Epidermal melanocyte (primary cell): ENCODE results near the gene CCDC24.

Experiments used
- DNase-seq: peaks from one replicate; pipeline ENCODE4 v3.0.0; 2011; ENCODE audit warnings: low spot score; ENCODE audit not compliant: insufficient read length

The CCDC24 gene

DNA sequence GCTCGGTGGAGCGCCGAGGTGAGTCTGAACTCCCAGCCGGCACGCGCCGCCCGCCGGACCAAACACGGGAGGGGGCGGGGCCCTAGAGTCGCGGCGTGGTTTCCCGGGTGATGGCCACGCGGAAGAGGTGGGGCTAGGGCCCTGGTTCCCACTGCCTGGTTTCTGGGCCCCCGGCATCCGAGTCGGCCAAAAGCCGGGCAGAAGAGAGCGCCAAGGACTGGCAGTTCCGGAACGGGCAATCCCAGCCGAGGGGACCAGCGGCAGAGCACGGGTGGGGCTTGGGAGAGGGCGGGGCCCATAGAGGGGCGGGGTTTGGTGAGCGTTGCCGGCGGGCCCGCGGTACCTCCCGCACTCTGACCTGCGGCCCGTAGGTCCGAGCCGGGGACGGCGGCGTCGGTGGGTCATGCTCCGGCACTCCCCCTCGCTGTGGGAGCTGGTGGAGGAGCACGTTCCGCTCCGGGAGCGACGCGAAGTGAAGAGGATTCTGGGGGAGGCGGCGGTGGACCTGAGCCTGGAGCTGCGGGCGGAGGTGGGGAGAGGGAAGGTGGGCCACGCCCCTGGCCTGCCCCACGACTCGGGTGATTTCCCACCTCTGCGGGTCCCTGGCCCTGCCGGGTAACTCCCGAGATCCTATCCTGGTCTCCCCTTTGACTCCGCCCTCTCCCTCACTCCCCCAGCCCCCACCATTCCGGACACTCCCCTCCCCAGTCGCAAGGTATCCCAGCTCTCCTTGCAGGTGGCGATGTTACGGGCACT is at the start of gene CCDC24:
Gene CCDC24 (plus strand): TSS at position 124 of the 756 bp plus-strand sequence. CDS start 280 bp downstream, at position 404.
- DNase-seq: peak; percentile 92

DNA sequence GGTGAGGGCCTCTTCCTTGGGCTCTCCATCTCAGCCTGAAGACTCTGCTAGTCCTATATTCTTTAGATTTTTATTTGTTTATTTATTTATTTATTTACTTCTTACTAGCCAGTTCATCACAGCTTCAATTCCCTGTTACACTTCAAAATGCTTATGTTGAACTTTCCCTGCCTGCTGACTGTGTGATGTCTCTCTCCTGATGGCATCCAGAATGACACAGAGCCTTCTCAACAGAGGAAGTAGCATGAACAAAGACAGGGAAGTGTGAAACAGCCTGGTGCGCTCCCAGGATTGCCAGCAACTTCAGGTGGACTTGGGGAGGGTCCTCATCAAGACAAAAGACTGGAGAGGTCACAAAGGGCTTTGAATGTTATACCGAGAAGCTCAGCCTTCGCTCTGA is 49.0 kb upstream of the CCDC24 start:
- no peak for DNase-seq

DNA sequence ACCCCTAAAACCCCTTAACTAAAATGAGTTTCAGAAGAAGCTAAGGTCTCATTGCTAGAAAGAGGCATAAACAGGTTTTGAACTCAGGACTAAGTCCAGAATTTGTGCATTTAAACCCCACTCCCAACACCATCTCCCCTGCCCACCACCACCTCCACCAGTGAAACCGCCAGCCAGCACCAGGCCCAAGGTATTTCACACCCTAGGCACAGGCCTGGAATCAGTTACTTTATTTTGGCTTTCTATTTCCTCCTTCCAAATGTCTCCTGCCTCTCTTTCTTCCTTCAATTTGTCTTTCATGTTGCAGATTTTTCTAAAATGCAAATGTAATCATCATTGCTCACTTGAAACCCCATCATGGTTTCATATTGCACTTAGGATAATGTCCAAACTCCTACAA is 46.5 kb upstream of the CCDC24 start:
- no peak for DNase-seq

DNA sequence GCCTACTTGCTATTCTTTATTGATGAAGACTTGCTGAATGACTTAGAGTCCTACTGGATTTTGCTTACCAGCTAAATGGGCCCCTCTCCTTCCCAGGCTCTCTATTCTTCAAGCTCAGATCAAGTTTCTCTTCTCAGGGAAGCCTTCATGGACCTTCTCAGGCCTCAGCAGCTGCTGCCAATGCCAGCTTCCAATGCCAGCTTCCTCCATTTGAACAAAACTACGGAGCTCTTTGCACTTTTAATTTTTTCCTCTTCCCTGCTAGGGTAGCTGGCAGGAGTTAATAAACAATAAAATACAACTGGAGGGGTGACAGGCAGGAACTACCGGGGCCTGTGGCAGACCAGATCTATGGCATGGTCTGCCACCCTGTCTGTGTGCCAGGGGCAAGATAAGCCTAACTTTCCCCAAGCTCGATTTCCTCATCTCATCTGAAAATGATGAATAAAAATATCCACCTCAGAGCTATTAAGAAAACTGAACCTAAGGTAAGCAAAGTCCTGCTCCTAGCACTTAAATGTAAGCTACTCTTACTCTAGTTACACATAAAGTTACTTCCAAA is 45.6 kb upstream of the CCDC24 start:
- no peak for DNase-seq

DNA sequence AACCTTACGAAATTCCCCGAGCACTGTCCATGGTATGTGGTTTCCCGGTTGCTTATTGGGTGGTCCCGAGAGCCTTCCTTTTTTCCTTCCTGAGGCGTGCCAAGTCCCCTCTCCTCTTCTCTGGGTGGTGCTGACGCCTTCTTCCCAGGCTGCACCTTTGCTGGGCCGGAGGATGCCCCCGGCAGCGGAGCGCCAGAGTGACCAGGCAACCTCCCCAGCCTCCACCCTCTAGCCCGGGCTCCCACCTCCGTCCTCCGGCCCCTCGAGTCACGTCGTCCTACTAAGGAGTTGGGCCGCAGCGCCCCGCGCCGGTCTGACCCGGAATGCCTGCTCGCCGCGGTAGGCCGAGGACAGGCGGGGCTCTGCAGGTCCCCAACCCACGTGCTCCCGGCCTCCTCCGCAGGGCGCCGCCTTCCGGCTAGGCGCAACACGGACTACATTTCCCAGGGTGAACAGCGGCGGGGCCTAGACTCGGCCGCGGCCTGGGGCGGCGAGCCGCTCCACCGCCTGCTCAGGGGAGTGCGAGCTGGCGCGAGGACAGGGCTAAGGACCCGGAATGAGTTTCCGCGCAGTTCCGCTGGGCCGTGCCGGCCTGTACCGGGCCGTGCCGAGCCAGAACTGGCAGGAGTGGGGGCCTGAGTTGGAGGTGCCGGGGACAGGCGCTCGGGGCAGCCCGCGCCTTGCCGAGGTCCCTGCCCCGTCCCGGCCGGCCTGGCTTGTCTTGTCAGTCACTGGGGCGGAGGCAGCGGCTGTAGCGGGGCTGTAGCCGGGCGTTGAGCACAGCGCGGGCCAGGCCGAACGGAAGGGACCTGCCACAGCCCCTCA is 45.0 kb upstream of the CCDC24 start, which contains the start of gene IPO13:
Gene IPO13 (plus strand): TSS at position 715 of the 825 bp plus-strand sequence. CDS start 651 bp downstream, outside the sequence.
- peak; percentile 99 for DNase-seq

DNA sequence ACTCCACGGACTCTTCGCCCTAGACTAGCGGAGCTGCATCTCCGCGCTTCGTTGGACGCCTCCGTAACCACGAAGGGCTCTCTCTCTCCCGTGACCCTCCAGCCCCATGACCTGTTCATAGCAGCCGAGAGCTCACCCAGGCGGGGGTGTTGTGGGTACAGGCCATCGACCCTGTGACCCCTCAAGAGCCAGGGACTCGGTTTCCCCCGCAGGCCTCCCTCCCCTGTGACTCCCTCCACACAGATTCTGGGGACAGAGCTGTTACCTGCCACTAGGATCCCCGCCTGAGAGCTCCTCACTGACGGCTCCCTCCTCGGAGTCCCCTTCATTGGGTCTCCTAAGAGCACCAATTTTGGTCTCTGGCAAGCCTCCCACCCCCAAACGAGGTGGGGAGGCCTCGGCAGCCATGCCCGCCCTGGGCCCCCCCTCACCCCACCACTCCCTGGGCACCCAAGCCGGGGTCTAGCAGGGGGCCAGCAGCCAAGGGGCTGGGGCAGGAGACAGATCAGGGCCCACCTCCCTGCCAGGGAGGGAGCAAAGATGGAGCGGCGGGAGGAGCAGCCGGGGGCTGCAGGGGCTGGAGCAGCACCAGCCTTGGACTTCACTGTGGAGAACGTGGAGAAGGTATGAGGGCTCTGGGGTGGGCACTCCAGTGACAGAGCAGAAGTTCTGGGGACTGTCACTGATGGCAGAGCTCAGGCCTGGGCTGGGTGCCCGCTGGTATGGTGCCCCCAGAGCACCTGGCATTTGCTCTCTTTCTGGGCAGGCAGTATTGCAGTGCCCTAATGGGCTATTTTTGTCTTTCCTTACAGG is 44.1 kb upstream of the CCDC24 start:
- DNase-seq: no peak

DNA sequence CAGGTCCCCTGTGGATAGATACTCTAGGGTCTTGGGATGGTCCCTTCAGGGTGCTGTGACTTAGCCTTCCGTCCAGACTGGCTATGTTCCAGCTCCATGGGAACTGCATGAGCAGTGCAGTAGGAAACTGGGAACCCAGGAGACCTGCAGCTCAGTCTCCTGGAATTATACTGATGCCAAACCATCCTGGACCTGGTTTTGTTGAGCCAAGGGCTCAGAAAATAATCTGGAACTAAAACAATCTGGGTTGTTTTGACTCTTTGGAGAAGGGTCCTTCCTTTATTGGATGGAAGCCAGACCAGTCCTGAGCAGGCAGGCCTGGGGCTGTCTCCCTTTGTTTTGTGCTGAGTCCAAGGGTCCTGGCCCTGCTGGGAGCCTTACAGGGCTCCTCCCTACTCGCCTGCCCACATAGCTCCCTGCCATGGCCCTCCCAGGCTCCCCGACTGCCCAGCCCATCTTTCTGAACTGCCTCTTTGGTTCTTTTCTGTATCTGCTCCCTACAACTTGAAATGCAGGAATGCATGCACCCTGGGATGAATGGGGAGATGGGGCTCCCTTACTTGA is 43.4 kb upstream of the CCDC24 start:
- no peak for DNase-seq

DNA sequence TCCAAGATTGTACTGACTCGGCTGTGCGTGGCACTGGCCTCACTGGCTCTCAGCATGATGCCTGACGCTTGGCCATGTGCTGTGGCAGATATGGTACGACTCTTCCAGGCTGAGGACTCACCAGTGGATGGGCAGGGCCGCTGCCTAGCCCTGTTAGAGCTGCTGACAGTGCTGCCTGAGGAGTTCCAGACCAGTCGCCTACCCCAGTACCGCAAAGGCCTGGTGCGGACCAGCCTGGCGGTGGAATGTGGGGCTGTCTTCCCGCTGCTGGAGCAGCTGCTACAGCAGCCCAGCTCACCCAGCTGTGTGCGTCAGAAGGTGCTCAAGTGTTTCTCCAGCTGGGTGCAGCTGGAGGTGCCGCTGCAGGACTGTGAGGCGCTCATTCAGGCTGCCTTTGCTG is 41.7 kb upstream of the CCDC24 start:
- DNase-seq: no peak

DNA sequence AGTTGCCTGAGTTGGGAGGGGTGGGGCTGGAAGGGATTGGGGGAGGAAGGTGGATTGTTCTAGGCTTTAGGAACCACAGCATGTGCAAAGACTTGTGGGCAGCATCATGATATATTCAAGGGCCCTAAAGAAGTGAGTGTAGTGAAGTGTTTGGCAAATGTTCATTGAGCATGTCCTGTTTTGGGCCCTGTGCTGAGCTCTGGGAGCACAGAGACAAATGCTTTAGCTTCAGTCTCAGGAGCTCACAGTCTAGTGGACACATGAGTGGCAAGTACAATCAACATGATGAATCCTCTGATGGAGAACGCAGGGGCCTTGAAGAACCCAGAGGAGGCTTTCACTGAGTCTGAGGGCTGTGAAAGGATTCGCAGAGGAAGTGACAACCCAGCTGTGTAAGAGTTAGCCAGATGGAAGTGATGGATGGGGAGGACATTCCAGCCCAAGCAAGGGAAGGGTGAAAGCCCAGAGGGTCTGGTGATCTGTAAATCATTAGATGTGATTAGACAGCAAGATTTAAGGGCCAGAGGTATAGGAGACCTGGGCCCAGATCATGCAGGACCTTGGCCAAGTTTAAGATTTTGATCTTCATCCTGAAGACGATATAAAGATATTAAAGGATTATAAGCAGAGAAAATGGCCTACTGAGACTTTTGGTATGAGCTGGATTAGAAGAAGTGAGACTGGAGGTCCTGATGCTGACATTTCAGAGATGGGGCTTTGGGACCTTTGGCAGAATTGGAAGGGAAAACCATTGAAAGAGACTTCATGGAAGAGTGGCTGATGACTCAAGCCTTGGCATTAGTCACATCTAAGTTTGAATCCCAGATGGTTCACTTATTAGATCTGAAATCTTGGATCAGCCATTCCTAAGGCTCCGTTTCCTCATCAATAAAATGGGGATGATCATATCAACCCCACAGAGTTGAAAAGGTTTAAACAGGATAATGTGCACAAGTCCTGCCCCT is 40.1 kb upstream of the CCDC24 start:
- DNase-seq: no peak

DNA sequence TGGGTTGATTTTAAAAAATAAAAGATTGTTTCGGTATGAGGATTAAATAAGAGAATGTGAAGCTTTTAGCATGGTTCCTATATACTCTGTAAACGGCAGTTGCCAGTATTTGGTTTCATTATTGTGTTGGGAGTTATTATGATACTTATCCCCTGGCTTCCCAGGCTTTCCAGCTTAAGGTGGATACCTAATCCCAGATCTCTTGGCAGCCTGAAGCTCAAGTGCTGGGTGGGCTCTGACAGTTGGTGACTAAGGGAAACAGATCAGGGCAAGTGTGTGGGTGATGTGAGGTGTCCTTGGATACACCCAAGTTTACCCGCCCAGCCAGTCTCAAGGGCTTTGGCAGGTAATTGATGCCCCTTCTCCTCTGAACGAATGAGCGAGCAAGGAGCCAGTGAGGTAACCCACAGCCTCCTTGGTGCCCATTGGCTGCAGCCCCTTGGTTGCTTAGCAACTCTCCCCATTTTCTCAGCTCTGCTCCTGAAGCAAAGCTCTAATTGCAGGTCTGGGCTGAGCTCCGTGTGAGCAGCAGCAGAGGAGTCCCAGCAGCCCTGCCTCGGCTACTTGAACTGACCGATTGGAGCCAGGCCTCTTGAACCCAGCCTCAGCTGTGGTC is 38.6 kb upstream of the CCDC24 start:
- DNase-seq: no peak

DNA sequence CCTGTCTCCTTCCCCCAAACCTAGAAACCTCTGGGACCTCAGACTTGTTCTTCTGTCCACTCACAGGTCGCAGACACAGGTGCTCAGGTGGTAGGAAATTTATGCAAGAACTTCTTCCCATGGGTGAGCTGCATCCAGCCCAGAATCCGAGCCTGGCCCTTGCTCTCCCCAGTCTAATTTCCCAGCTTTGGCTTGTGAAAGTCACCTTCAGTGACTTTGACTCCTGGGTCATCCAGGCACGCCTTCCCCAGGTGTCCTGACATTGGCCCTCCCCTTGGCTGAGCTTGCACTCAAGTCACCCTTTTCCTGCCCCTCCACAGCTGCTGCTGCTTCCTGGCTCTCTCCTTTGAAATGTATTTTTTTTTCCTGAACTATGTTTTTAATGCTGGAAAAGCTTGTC is 38.0 kb upstream of the CCDC24 start:
- no peak for DNase-seq

DNA sequence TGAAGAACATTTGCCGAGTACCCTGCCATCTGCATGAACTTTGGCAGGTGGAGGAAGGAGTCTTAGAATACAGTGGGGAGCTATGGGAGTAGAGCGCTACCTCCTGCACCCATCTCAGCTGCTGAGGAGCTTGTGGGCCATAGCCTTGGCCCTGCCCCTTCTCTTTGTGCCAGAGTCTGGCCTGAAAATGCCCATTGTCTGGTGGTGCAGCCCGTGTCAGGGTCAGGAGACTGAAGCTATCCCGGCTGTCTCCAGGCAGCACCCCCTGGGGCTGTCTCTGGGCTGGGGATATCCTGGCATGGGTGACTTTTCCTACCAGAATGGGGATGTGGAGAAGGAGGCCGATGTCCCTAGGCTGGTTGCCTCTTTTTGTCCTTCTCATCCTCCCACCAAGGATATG is 37.4 kb upstream of the CCDC24 start:
- DNase-seq: no peak

DNA sequence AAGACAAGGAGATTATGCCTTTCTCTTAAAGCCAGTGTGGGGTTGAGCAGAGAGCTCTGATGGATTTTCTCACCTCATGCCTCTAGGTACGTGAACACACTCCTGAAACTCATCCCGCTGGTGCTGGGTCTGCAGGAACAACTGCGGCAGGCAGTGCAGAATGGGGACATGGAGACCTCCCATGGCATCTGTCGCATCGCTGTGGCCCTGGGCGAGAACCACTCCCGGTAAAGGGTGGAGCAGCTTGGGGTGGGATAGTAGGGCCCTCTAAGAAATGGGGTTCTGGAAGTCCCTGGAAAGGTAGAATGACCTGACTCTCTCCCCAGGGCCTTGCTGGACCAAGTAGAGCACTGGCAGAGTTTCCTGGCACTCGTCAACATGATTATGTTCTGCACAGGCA is 35.2 kb upstream of the CCDC24 start:
- no peak for DNase-seq

DNA sequence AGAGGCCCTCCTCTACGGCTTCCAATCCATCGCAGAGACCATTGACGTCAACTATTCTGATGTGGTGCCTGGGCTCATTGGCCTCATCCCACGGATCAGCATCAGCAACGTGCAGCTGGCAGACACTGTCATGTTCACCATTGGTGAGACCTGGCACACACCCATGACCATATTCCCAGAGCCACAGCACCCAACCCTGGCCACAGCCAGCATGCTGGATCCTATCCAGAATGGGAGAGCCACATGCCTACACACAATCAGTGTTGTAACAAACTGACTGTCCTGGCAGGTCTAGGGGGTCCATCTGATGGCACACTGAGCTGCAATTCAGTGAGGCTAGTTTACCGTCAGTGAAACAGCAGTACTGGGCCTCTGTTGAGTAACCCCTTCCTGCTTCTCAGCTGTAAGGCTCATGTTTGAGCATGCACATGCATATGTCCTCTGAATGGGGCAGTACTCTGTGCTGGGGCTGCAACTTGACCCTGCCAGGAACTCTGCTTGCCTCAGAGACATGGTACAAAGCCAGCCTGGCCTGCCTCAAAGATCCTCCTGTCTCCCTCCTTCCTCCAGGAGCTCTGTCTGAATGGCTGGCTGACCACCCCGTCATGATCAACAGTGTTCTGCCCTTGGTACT is 33.9 kb upstream of the CCDC24 start:
- no peak for DNase-seq

DNA sequence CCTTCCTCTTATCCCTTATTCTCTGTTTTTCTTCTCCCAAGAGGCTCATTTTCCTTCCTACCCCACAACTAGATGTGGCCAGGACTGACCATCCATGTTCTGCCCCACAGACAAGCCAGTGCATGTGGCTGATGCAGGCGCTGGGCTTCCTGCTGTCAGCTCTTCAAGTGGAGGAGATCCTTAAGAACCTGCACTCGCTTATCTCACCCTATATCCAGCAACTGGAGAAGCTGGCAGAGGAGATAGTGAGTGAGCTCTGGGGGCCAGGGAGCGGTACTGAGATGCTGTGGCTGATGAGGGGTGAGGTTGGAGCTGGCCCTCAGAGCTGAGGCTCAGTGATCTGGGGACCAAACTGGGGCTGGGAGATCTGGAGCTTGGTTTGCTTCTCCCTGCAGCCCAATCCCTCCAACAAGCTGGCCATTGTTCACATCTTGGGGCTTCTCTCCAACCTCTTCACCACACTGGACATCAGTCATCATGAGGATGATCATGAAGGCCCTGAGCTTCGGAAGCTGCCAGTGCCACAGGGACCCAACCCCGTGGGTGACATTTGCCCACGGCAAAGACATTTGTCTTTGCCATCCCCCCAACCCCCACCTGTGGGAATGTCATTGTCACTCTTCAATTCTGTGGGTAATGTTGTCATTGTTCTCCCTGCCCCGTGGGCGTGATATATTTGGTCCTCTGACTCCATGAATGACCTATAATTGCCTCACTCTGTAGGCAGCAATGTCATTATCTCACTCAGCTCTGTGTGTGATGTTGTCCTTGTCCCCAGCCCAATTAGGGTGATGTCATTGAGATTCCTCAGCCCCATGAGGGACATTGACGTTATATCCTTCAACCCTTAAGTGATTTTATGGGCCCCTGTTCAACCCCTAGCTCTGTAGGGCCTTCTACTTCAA is 32.8 kb upstream of the CCDC24 start:
- no peak for DNase-seq

DNA sequence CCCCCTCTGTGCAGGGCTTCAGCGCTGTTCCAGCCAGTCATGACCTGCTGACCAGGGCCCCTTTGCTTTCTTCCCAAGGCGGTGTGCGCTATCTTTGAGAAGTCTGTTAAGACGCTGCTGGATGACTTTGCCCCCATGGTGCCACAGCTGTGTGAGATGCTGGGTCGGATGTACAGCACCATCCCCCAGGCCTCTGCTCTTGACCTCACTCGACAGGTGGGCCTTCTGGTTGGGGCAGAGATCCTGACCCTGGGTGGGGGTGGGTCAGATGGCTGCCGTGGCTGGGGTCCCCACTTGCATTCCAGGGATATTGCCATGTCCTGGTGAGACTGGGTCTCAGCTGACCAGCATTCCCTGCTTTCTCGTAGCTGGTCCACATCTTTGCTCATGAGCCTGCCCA is 30.6 kb upstream of the CCDC24 start:
- no peak for DNase-seq

DNA sequence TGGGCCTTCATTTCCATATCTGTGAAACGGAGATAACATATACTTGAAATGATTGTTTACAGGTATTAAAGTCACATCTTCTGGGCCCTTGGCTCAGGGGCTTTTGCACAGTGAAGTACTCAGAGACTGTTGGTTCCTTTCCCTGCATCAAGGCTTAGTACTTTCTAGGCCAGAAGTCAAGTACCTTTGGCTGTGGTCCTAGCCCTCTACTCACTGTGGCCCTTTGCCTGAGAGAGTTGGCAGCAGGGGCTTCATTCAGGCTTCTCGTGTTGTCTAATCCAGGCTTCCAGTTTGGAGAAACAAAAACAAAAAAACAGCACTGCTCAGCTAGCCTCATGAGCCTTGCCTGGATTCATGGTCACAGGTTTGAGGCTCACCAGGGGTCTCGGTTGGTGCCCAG is 29.7 kb upstream of the CCDC24 start:
- DNase-seq: no peak

DNA sequence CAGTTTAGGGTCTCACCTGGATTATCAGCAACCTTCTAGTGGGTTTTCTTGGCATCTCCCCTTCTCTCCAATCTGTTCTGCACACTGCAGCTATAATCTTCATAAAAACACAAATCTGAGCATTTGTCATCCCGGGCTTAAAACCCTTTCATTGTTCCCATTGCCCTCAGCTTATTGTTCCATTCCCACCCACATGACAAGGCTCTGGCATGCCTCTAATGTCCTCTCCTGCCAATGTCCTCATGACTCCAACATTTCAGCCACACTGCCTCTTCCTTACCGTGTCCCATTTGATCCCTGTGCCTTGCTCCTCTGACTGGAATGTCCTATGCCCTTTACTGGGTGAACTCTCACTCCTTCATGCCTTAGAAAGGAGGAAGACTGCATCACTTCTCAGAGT is 29.1 kb upstream of the CCDC24 start:
- no peak for DNase-seq
